HAP-1 (cell line): Measurements from ENCODE around the gene GARIN3.
"Not testable (repeated sequence)": the region's sequence is repeated elsewhere in the genome, so short reads cannot be mapped to it uniquely, and the experiment has no call there.

ENCODE experiments used
- DNase-seq, 2 experiments: peaks; one replicate each; pipeline ENCODE4 v3.0.0-alpha.2; 2016 to 2020; ENCODE audit warnings: low spot score in 2 of 2
- H3K27me3 ChIP-seq: fragments of 250-450 bp; sonication (Bioruptor Pico); 2 replicates; pipeline ENCODE4 v1.5.1; 2020; ENCODE audit warnings: low read depth, mild to moderate bottlenecking, moderate library complexity
- H3K36me3 ChIP-seq: fragments of 250-450 bp; sonication (Bioruptor Pico); replicated peaks from 2 replicates; pipeline ENCODE4 v1.5.1; 2020; ENCODE audit warnings: mild to moderate bottlenecking
- H3K4me1 ChIP-seq: fragments of 250-450 bp; sonication (Bioruptor Pico); 2 replicates; pipeline ENCODE4 v1.5.1; 2020; ENCODE audit warnings: mild to moderate bottlenecking
- H3K4me3 ChIP-seq: fragments of 250-450 bp; sonication (Bioruptor Pico); 2 replicates; pipeline ENCODE4 v1.5.1; 2020; ENCODE audit warnings: mild to moderate bottlenecking, moderate library complexity
- H3K9me3 ChIP-seq: fragments of 250-450 bp; sonication (Bioruptor Pico); 2 replicates; pipeline ENCODE4 v1.5.1; 2020; ENCODE audit warnings: mild to moderate bottlenecking, moderate library complexity
- in situ Hi-C: fragments of 300-500 bp; cut with MboI; formaldehyde crosslinking; loops from 3 replicates; pipeline ENCODE4 v1.14.3; 2020; ENCODE audit warnings: low sequenced_read_pairs, inconsistent platforms, mixed read lengths

The GARIN3 gene

DNA sequence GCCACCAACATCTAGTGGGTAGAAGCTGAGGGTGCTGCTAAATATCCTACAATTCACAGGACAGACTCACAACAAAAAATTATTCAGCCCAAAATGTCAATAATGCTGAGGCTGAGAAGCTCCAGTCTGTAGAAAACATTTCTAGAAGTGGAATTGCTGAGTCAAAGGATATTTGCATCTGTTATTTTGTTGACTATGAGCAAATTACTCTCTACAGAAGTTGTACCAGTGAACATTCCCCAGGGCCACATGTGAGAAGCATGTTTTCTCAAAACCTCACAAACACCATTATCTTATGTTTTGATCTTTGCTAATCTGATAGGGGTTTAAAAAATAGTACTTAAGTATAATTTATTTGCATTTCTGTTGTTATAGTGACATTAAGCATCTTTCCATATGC, 30.0 kb upstream of the GARIN3 start:
- Histone ChIP-seq H3K27me3 (peaks cover 11% of the 10 kb centered on the region), H3K9me3 (no peaks in the 10 kb centered on the region), H3K4me3 (no peak overlapping the region), H3K4me1 (no peaks in the 10 kb centered on the region), H3K36me3 (no peaks in the 10 kb centered on the region)
- in situ Hi-C loops = no loop called here
- DNase-seq = no peak

DNA sequence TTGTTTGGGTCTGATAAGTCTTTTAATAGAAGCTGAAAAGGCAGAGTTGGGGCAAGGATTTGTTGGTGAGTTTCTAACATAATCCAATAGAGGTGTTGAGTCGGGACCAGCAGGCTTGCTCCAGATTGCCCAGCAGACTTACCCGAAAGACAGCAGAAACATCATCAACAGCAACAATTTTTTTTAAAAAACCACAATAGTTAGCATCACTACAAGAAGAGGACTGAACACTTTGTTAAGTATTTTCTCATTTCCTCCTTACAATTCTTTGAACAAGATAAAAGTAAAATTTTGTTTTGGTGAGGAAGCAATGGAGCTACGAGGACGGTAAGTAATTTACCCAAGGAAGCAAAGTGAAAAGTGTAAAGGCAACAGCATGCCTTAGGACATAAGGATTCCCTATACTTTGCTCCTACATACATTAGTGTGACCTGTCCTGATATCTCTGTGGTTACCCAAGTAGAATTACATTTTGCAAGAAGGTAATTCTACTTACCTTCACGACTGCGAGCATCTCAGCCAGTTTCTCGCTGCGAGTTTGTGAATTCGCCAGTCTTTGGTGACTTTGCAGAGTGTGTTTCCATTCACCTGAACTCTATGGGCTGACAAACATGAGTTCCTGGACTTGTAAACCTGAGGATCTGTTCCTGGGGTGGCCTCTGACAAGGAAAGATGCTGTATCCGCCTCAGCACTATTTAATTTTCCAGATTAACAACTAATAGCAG, 27.8 kb upstream of the GARIN3 start:
- H3K4me1 ChIP-seq = no peaks in the 10 kb centered on the region
- no peak overlapping the region for H3K4me3 ChIP-seq
- H3K36me3 ChIP-seq = no peaks in the 10 kb centered on the region
- H3K27me3 ChIP-seq = peaks cover 8% of the 10 kb centered on the region
- no peaks in the 10 kb centered on the region for H3K9me3 ChIP-seq
- no peak for DNase-seq
- in situ Hi-C loops = no loop called here

DNA sequence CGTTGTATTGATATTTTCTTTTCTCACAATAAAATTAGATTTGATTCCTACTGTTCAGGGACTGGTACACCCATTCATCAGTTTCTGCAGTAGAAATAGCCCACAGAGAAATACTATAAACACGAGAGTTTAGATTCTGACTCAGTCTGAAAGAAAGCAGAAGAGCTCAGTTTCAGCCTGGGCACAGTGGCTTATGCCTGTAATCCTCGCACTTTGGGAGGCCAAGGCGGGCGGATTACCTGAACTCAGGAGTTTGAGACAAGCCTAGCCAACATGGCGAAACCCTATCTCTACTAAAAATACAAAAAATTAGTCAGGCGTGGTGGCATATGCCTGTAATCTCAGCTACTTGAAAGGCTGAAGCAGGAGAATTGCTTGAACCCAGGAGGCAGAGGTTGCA, 23.2 kb upstream of the GARIN3 start:
- H3K4me1 ChIP-seq = no peaks in the 10 kb centered on the region
- no peaks in the 10 kb centered on the region for H3K36me3 ChIP-seq
- no peak for DNase-seq
- H3K4me3 ChIP-seq = no peak overlapping the region
- H3K27me3 ChIP-seq = no peaks in the 10 kb centered on the region
- in situ Hi-C loops = no loop called here
- no peaks in the 10 kb centered on the region for H3K9me3 ChIP-seq

DNA sequence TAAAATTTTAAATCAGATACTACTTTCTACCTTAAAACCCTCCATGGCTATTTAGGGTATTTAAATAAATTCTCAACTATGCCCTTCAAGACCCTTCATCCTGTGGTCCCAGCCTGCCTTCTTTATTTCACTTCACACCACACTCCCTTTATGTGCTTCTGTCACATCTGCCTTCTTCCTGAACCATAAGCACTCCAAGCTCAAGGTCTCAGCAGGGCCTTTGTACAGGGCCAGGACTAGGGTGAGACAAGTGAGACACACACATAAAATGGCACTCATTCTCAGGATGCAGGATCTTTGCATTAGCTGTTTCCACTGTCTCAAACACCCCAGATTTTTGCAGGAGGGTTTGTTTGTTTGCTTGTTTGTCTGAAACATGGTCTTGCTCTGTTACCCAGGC, 22.2 kb upstream of the GARIN3 start:
- no peak for DNase-seq
- H3K9me3 ChIP-seq = no peaks in the 10 kb centered on the region
- H3K4me1 ChIP-seq = no peaks in the 10 kb centered on the region
- no peaks in the 10 kb centered on the region for H3K36me3 ChIP-seq
- no peaks in the 10 kb centered on the region for H3K27me3 ChIP-seq
- in situ Hi-C loops = no loop called here
- no peak overlapping the region for H3K4me3 ChIP-seq

DNA sequence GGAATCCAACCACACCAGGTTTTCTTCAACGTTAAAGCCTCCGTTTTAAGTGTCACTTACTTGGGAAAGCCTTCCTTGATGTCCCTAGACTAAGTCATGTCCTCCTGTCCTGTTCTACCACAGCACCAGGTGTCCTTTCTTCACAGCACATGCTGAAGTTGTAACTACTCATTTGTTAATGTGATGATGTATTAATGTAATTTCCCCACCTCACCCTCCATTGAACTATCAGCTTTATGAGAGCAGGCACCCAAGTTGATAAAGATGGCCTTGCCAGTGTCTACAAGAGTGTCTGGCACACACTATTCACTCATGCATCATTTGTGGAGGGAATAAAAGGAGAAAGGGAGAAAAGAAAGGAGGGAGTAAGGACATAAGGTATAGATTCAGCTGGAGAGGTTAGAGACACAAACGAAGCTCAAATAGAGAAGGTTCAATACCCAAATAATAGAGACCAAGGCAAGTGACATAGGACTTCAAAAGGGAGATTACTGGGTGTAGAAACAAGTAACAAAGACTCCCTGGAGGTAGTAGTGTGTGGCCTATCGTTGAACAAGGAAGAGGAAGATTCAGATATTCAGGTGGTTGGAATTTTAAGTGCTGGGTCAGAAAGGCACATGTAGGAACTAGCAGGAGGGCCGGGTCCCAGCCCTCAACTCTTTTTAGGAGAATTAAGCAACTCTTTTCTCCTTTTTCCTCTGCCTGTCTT, 21.1 kb upstream of the GARIN3 start:
- Histone ChIP-seq H3K4me1 (no peaks in the 10 kb centered on the region), H3K27me3 (no peaks in the 10 kb centered on the region; the same call in 1 of the 2 replicates)
- in situ Hi-C loops = no loop called here

DNA sequence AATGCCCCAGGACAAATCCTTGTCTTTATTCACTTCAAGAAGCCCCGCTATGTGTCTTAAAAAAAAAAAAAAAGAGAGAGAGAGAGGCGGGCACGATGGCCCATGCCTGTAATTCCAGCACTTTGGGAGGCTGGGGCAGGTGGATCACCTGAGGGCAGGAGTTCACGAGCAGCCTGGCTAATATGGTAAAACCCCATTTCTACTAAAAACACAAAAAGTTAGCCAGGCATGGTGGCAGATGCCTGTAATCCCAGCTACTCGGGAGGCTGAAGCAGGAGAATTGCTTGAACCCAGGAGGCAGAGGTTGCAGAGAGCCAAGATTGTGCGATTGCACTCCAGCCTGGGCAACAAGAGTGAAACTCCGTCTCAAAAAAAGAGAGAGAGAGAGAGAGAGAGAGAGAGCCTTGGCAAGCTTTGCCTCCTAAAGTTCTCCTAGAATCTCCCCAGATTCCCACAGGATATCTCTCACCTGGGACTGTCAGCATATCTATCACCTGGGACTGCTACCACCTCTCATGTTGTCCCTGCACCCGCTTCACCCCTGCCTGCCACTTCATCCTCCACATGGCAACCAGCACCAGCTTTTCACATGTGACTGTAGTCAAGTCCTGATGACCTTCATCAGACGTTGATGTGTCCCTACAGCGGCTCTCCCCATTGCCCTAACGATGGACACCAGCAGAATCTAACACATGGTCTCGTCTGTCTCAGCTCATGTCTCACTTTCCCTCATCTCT, 20.4 kb upstream of the GARIN3 start:
- Histone ChIP-seq H3K9me3 (no peaks in the 10 kb centered on the region), H3K4me1 (no peaks in the 10 kb centered on the region), H3K36me3 (no peaks in the 10 kb centered on the region), H3K4me3 (no peak overlapping the region), H3K27me3 (no peaks in the 10 kb centered on the region; the same call in 1 of the 2 replicates)
- DNase-seq = no peak
- in situ Hi-C loops = no loop called here

More for the DNA sequence above, 21.1 kb upstream of the GARIN3 start:
- Histone ChIP-seq H3K36me3 (no peaks in the 10 kb centered on the region), H3K4me3 (no peak overlapping the region), H3K9me3 (no peaks in the 10 kb centered on the region)
- DNase-seq = no peak

DNA sequence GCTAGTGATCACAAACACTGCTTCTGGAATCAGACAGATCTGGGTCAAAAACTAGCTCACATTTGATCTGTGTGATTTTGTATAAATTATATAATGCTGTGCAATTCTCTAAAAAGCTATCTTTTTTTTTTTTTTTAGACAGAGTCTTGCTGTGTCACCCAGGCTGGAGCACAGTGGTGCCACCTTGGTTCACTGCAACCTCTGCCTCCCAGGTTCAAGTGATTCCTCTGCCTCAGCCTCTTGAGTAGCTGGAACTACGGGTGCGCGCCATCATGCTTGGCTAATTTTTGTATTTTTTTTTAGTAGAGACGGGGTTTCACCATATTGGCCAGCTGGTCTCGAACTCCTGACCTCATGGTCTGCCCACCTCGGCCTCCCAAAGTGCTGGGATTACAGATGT, 19.1 kb upstream of the GARIN3 start:
- H3K36me3 ChIP-seq, in situ Hi-C loops, H3K4me3 ChIP-seq, H3K4me1 ChIP-seq, H3K9me3 ChIP-seq, DNase-seq, H3K27me3 ChIP-seq: not testable (repeated sequence)

DNA sequence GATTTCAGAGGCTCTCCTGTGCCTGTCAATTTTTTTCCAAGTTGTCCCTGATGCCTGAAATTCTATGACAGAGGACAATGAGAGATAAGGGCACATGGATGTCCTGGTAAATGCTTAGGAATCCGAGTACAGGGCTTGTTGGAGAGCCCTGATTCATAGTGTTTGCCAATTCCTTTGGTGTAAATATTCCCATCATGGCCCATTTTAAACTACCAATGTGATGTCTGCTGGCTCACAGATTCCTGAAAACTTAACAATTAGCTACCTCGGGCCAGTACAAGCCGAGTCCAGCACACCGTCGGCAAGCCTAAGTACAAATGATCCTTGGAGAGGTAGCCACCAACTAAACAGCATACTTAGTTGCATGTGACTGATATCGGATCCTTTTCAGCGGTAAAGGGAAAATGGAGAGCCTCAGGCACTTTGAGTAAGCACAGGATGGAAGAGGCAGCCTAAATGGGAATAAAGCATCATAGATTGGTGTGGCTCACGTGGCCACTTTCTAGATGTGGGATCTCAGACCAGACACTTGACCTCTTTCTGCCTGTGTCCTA, 18.1 kb upstream of the GARIN3 start:
- no peak for DNase-seq
- no peak overlapping the region for H3K4me3 ChIP-seq

DNA sequence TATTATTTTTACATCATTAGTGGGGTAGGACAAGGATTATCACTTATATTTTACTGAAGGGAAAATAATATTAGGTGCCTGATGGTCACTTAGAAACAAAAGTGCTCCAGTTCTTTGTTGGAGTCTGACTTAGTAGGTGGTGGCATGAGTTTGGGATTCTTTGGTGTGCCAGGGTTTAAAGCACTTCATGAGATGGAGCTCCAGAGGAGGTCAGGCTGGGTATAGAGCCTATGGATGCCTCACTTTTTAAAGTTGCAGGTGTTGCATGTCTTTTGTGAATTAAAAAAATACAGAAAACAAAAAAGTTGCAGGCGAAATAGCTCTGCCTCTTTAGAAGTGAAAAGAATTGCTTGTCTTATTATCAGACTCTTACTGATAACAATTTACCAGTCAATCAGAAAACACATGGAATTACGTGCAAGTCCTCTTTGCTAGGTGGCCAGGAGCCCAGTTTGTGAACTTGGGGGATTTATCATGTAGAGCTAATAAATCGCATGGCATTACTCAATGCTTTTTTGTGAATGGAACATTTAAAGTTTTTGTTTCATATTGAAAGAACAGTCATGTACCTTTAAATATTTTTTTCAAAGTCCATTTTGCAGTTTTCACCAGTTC, 16.2 kb upstream of the GARIN3 start:
- in situ Hi-C loops = no loop called here
- no peak for DNase-seq
- Histone ChIP-seq H3K36me3 (no peaks in the 10 kb centered on the region), H3K4me3 (no peak overlapping the region), H3K4me1 (no peaks in the 10 kb centered on the region), H3K9me3 (no peaks in the 10 kb centered on the region), H3K27me3 (no peaks in the 10 kb centered on the region; the same call in 1 of the 2 replicates)

More for the DNA sequence above, 18.1 kb upstream of the GARIN3 start:
- no peaks in the 10 kb centered on the region; the same call in 1 of the 2 replicates for H3K27me3 ChIP-seq
- in situ Hi-C loops = no loop called here
- no peaks in the 10 kb centered on the region for H3K4me1 ChIP-seq
- no peaks in the 10 kb centered on the region for H3K36me3 ChIP-seq
- H3K9me3 ChIP-seq = no peaks in the 10 kb centered on the region

DNA sequence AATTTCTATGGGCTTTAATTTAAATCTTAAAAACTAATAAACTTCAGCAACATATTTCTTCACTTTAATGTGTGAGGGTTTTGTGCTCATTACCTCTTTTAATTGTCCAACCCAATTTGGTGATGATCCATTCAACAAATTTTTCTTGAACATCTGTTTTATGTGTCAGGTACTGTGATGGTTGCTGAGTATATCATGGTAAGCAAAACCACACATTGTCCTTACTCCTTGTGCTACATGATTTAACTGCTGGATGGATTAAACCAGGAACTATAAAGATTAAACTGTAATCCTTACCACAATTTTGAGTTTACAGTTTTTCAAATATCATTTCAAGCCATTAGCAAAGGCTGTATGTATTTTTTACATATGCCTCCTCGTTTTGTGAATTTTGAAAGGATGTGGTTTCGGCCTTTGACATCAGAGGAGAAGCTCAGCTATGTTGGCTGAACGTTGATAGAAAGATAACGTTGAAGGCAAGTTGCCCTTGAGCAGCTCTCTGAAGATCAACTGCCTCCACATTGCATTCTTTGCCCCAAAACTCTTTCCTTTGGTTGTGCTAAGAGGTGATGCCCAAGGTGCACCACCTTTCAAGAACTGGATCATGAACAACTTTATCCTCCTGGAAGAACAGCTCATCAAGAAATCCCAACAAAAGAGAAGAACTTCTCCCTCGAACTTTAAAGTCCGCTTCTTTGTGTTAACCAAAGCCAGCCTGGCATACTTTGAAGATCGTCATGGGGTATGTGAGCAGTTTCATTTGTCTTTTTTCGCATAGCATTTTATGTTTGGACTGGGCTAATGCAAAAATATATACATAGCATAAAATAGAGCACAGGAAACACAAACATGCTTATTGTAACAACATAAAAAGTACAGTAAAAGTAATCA, 14.6 kb upstream of the GARIN3 start, which contains the start of gene ITK:
Gene ITK (plus strand): TSS at position 467 of the 891 bp plus-strand sequence. CDS start 138 bp downstream, at position 605.
- H3K4me1 ChIP-seq = no peaks in the 10 kb centered on the region
- in situ Hi-C loops = no loop called here
- DNase-seq = no peak
- no peaks in the 10 kb centered on the region; the same call in 1 of the 2 replicates for H3K27me3 ChIP-seq
- no peak within 1 kb of the TSS for H3K4me3 ChIP-seq
- no peaks in the 10 kb centered on the region for H3K9me3 ChIP-seq
- H3K36me3 ChIP-seq = no peaks in the 10 kb centered on the region

DNA sequence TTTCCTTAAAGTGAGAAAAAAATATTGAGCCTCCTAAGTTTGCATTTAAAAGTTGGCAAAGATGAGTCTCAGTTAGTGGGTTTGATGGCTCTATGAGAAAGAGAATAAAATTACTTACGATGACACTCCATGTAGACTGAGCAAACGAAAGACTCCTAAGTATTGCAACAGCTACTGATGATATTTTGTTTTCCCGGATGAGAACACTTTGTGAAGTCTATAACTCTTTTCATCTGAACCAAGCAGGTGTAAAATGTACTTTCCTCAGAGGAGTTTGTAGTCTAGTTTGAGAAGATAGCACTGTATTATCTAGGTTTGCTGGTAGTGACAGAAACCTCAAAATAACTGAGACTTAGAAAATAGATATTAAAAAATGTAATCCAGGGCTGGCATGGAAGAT, 12.9 kb upstream of the GARIN3 start:
- no peaks in the 10 kb centered on the region for H3K36me3 ChIP-seq
- no peak for DNase-seq
- no peaks in the 10 kb centered on the region; the same call in 1 of the 2 replicates for H3K27me3 ChIP-seq
- in situ Hi-C loops = no loop called here
- no peaks in the 10 kb centered on the region for H3K4me1 ChIP-seq
- no peaks in the 10 kb centered on the region for H3K9me3 ChIP-seq
- H3K4me3 ChIP-seq = no peak overlapping the region

DNA sequence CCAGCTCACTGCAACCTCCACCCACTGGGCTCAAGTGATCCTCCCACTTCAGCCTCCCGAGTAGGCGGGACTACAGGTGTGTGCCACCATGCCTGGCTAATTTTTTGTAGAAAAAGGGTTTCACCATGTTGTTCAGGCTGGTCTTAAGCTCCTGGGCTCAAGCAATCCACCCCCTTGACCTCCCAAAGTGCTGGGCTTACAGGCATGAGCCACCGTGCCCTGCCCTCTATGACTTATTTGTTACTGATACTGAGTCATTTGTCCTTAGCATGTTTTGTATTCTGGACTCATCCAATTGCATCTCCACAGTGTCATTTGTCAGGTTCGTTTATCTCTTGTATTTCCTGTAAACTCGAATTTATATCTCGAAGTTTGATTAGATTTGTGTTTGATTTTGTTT, 11.9 kb upstream of the GARIN3 start:
- no peaks in the 10 kb centered on the region for H3K4me1 ChIP-seq
- H3K4me3 ChIP-seq = no peak overlapping the region
- DNase-seq = no peak
- H3K27me3 ChIP-seq = no peaks in the 10 kb centered on the region; the same call in 1 of the 2 replicates
- H3K36me3 ChIP-seq = no peaks in the 10 kb centered on the region
- in situ Hi-C loops = no loop called here
- no peaks in the 10 kb centered on the region for H3K9me3 ChIP-seq
